Stomach (tissue), 4 donors: ENCODE measurements around the gene HRH1.

ENCODE experiments used
- CTCF ChIP-seq, 7 experiments: fragments of 450-650 bp in 4 of 7; fragments of 200-600 bp in 3 of 7; sonication (generic) in 3 of 7; IDR thresholded peaks; one replicate each; pipeline ENCODE4 v1.5.1; 2016 to 2019; ENCODE audit warnings: antibody characterized with exemption in 7 of 7, control low read depth in 2 of 7, mild to moderate bottlenecking in 1 of 7
- POLR2A ChIP-seq, 4 donors: fragments of 450-650 bp; IDR thresholded peaks; one replicate each; pipeline ENCODE4 v1.6.1; 2016; ENCODE audit warnings: antibody characterized with exemption in 4 of 4, control low read depth in 2 of 4, mild to moderate bottlenecking in 1 of 4, moderate library complexity in 1 of 4
- POLR2AphosphoS5 ChIP-seq, 3 donors: sonication (generic); formaldehyde crosslinking; IDR thresholded peaks; one replicate each; pipeline ENCODE4 v1.6.1; 2016; ENCODE audit warnings: antibody characterized with exemption in 3 of 3

GRCh38 chr3:11273891-11274291 is 119.6 kb downstream of the HRH1 start:
- no peak for TF ChIP-seq CTCF (IDR thresholded peaks at IDR 0.05)
- peak in 2 of 3 donors; percentile 5 to 13 for TF ChIP-seq POLR2AphosphoS5 (IDR thresholded peaks at IDR 0.05)
- no peak for TF ChIP-seq POLR2A (IDR thresholded peaks at IDR 0.05)
